Testis (tissue), 2 donors: ENCODE results near the gene CHRD.

Experiments
- POLR2A ChIP-seq: fragments of 450-650 bp; IDR thresholded peaks from one replicate; pipeline ENCODE4 v1.6.1; 2017; ENCODE audit warnings: antibody characterized with exemption, mild to moderate bottlenecking, moderate library complexity
- TF ChIP-seq, protein P1 (sequence below), 3 experiments: fragments of 450-650 bp in 2 of 3; fragments of 200-600 bp in 1 of 3; sonication (generic) in 1 of 3; IDR thresholded peaks; one replicate each; pipeline ENCODE4 v1.5.1; 2016 to 2019; ENCODE audit warnings: antibody characterized with exemption in 3 of 3, mild to moderate bottlenecking in 2 of 3, moderate library complexity in 1 of 3

DNA sequence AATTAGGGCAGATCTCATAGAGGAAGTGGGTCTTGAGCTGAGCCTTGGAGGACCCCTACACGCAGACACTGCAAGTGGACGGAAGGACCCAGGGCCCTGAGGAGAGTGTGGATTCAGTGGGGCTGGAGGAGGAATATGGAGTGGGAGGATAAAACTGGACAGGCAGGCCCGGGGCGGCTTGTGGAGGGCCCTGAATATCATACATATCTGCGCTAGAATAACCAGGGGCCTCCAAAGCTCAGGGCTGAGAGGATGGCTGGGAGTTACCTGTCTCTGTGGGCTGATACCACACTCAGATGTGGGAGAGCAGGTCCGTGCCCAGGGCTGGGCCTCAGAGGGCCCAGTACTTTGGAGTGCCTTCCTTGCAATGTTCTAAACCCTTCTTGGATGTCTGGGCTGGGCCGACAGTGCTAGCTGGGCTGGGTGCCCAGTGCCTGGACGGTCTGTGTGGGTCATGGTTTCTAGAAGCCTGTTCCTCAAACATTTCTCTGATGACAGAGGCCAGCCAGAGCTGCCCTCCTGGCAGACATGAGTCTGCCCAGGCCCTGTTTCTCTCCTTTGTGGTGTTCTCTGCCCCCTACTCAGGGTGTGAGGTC, 29.6 kb downstream of the CHRD start:
- TF ChIP-seq, protein P1, sequence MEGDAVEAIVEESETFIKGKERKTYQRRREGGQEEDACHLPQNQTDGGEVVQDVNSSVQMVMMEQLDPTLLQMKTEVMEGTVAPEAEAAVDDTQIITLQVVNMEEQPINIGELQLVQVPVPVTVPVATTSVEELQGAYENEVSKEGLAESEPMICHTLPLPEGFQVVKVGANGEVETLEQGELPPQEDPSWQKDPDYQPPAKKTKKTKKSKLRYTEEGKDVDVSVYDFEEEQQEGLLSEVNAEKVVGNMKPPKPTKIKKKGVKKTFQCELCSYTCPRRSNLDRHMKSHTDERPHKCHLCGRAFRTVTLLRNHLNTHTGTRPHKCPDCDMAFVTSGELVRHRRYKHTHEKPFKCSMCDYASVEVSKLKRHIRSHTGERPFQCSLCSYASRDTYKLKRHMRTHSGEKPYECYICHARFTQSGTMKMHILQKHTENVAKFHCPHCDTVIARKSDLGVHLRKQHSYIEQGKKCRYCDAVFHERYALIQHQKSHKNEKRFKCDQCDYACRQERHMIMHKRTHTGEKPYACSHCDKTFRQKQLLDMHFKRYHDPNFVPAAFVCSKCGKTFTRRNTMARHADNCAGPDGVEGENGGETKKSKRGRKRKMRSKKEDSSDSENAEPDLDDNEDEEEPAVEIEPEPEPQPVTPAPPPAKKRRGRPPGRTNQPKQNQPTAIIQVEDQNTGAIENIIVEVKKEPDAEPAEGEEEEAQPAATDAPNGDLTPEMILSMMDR (IDR thresholded peaks at IDR 0.05) = no peak
- no peak for TF ChIP-seq POLR2A
